Measurements from ENCODE around the gene NRXN3.

DNA sequence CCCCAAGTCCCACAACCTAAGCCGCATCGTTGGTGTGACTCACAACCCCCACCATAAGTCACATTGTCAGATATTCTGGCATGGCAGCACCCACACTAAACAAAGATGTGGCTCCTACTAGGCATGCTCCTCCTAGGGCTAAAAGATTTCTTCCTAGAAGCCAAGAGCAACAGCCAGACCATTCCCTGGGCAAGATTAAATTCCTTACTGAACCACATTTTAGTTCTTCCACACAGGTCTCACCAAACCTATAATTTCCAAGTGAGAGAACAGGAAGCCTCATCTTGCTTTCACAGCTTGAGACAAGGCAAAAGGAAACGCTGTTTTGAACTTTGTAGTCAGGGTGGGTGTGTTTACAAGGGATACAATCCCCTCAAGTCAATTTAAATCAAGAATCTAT lies 1408.3 kb downstream of the NRXN3 start:
- TF ChIP-seq, protein P1, sequence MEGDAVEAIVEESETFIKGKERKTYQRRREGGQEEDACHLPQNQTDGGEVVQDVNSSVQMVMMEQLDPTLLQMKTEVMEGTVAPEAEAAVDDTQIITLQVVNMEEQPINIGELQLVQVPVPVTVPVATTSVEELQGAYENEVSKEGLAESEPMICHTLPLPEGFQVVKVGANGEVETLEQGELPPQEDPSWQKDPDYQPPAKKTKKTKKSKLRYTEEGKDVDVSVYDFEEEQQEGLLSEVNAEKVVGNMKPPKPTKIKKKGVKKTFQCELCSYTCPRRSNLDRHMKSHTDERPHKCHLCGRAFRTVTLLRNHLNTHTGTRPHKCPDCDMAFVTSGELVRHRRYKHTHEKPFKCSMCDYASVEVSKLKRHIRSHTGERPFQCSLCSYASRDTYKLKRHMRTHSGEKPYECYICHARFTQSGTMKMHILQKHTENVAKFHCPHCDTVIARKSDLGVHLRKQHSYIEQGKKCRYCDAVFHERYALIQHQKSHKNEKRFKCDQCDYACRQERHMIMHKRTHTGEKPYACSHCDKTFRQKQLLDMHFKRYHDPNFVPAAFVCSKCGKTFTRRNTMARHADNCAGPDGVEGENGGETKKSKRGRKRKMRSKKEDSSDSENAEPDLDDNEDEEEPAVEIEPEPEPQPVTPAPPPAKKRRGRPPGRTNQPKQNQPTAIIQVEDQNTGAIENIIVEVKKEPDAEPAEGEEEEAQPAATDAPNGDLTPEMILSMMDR (IDR thresholded peaks at IDR 0.05), result no peak
- TF ChIP-seq POLR2A (IDR thresholded peaks at IDR 0.05), result no peak

Measured in body of pancreas (tissue), 4 donors.